Activated CD8-positive, alpha-beta memory T cell treated with anti-CD3 and anti-CD28 coated beads, Interleukin-2, amount 50 U/mL, for 4 hours (primary cell): ENCODE data around the gene MEIS1.
"Not testable (repeated sequence)": the region's sequence is repeated elsewhere in the genome, so short reads cannot be mapped to it uniquely, and the experiment has no call there.

Source experiments
- DNase-seq: peaks from one replicate; pipeline ENCODE4 v3.0.0-alpha.2; 2020

MEIS1 gene

GRCh38 chr2:66470199-66470598 lies 35.3 kb downstream of the MEIS1 start:
- DNase-seq = no peak

GRCh38 chr2:66472225-66472843 lies 37.4 kb downstream of the MEIS1 start:
- no peak for DNase-seq

GRCh38 chr2:66477135-66477842 lies 42.4 kb downstream of the MEIS1 start:
- DNase-seq = no peak

GRCh38 chr2:66478299-66478698 lies 43.4 kb downstream of the MEIS1 start:
- no peak for DNase-seq

- no peak for DNase-seq
Measured at GRCh38 chr2:66478731-66479316, 43.9 kb downstream of the MEIS1 start.

DNA sequence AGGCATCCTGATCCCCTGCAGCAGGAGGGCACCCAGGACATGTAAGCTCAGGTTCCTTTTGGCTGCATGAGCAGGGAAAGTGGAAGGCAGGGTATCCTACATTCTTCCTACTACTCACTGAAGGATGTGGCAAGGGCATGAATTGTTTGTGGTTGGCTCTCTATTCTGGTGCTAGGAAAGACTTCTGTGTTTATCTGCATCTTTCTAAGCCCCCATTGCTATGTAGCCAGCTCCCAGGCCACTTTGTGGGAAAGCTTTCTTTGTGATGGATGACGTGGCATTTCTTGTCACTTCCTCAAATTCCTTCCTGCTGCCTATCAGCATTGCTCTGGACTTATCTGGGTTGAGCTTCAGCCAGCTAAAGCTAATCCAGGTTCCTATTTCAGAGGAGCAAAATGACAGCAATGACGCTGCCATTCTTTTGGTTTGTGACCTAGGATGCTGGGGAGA lies 46.2 kb downstream of the MEIS1 start:
- no peak for DNase-seq

DNA sequence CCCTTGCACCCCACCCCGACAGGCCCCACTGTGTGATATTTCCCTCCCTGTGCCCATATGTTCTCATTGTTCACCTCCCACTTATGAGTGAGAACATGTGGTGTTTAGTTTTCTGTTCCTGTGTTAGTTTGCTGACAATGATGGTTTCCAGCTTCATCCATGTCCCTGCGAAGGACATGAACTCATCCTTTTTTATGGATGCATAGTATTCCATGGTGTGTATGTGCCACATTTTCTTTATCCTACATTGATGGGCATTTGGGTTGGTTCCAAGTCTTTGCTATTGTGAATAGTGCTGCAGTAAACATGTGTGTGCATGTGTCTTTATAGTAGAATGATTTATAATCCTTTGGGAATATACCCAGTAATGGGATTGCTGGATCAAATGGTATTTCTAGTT lies 50.3 kb downstream of the MEIS1 start:
- not testable (repeated sequence) for DNase-seq

DNA sequence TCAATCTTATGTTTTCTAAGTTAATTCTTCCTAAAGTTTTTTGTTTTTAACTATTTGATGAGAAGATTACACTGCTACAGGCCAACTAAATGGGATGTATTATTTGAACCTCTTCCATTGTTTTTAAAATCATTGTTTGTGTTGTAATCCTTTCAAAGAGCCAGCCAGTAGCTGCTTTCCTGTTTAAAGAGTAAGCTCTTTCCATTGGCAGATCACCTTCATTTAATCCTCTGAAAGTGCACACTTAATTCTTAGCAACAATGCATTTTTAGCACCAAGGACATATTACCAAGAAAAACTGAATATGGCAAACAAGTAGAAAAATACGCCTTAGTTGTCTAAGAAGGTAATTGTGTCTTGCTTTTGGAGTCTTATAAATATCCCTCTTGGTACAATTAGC lies 54.0 kb downstream of the MEIS1 start:
- no peak for DNase-seq

- DNase-seq = no peak
Measured at GRCh38 chr2:66489436-66489835, 54.5 kb downstream of the MEIS1 start.

- DNase-seq = no peak
Measured at GRCh38 chr2:66490588-66491001, 55.7 kb downstream of the MEIS1 start.

DNA sequence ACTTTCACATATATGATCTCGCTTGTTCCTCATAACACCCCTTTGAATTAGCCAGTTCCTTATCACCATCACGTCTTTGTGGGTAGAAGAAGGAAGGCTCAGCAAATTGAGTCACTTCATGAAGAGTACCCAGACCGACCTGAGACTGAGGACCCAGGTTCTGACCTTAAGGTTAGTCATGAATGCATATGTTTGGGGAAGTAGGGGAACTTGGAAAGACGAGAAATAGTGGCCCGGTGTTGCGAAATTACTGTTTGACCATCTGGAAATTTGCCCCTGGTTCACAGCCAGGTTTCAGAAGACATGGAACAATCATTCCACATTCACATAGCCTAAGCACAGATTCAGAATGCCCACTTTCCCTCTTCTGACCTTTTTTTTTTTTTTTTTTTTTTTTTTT lies 59.8 kb downstream of the MEIS1 start:
- no peak for DNase-seq

- no peak for DNase-seq
Measured at GRCh38 chr2:66495788-66496640, 61.1 kb downstream of the MEIS1 start.

GRCh38 chr2:66496670-66497420 lies 61.9 kb downstream of the MEIS1 start:
- DNase-seq = no peak

DNA sequence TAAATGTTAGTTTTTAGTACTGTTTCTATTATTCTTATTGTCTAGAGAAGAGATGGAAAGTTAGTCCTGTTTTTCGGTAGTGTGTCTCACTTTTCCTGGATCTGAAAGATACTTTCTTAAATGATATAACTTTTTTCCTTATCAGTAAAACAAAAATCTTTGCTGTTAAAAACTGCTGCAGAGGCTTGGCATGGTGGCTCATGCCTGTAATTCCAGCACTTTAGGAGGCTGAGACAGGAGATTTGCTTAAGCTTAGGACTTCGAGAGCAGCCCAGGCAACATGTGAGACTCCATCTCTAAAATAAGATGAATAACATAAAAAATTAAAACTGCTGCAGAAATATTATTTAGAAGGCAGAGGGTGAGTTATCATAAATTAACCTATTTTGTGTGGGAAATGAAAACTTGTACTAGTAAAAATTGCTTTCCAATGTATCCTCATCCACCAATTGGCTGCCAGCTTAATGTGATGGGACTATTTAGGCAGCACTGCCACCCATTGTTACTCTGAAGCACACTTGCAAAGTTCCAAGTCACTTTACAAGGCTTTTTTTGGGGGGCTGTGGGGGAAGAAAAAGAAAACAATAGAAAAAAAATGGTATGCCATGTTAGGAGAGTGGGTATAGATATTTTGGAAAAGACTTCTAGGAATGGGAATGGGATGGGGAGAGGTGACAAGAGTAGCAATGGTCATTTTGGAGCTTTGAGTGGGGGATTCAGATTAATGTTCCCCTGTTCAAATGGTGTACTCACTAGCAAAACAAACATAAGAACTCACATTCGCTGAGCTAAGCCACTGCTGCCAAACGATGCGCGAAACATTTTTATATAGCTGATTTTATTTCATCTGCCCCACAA lies 62.7 kb downstream of the MEIS1 start:
- no peak for DNase-seq

- no peak for DNase-seq
Measured at GRCh38 chr2:66498289-66498975, 63.5 kb downstream of the MEIS1 start.

DNA sequence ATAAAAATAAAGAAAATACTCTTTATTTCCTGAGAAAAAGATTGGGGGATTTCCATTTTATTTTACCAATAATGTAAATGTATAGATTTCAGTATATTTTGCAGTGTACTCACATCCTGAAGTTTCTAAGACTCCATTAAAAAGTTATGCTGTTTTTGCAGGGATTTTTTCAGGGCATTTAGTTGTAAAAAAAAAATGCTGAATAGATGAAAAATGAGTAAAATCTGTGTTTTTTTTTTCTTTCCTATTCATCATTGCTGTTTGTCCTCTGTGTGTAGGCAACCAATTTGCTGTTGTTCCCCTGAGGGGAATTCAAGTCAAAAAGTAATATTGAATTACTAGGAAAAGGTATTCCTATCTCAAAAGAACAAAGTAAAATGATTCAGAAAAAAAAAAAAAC lies 66.3 kb downstream of the MEIS1 start:
- DNase-seq = no peak

GRCh38 chr2:66506265-66506664 lies 71.3 kb downstream of the MEIS1 start:
- DNase-seq = no peak

DNA sequence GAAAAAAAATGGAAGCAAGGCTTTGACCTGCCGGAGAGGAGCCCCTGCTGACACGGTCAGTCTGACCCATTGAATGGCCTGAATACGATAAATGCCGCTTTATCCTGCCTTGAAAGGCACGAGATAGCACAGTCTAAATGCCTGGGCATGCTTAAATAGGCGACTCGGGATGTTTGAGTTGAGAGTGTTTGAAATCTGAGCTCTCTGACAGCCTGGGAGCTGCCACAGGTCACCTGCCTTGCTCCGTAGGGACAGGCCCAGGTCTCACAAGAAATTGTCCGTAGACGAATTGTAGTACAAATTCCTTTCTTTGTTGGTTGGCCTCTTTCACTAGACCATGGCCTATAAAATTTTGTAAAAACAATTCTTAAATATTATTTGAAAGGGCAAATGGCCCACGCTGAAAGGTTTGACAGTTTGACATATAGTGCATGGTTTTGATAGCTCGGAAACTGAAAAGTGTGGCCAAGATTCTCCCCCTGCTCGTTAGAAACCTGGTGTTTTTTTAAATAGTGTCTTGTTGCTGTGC lies 72.8 kb downstream of the MEIS1 start:
- no peak for DNase-seq

DNA sequence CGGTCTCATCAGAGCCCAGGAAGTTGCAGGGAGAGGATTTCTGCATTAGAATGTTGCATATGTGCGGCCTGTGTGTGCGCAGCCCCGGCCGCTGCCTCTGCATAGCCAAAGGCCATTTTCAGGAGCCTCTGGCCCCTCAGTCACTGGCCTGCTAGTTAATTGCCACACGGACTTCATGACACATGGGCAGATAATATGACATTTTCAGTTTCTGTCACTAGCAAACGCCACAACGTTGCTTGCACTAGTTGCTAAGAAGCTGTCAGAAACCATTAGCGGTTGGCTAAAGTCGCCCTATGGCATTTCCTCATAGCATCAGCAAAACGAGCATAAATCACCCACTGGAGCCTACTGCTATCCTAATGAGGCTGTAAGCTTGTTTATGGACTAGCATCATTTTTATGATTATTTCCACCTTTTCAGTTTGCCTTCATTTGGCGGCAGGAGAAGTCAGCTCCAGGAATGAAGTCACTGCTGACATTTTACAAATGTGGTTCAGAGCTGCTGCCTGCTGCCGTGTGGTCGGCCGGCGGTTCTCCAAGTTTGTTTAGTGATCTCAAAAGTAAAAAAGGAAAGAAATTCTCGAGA lies 73.7 kb downstream of the MEIS1 start:
- DNase-seq = no peak

- DNase-seq = no peak
Measured at GRCh38 chr2:66509326-66509811, 74.4 kb downstream of the MEIS1 start.
